ENCODE measurements around the gene PAQR6. TPM values are rescaled to one million over a fixed set of nuclear protein-coding genes. Genes with fewer than 3 reads are reported as not detected.

PAQR6 gene
- total and polyA plus RNA-seq, 2 of the 8 experiments (the other 6 are each of a cell fraction or from before 2014, with no cell fraction given), result 7.1 to 11.3 TPM

- TF ChIP-seq MAFK (IDR thresholded peaks at IDR 0.05; ENCODE audit: low read depth, low read length), result no peak
- TF ChIP-seq, protein P1, sequence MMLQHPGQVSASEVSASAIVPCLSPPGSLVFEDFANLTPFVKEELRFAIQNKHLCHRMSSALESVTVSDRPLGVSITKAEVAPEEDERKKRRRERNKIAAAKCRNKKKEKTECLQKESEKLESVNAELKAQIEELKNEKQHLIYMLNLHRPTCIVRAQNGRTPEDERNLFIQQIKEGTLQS (IDR thresholded peaks at IDR 0.05; ENCODE audit: insufficient read depth, low read depth, low read length), result no peak
- no peak for TF ChIP-seq TAF7 (optimal IDR thresholded peaks at IDR 0.05; ENCODE audit: borderline replicate concordance, low read depth, low read length)
- no peak for TF ChIP-seq YY1 (IDR thresholded peaks at IDR 0.05; ENCODE audit: low read depth, low read length)
These were observed 17.4 kb downstream of the PAQR6 start (continued) for GRCh38 chr1:156230473-156230837.
